IMR-90 (cell line): ENCODE results near the gene EPS15. TPM values are rescaled to one million over a fixed set of nuclear protein-coding genes. Genes with fewer than 3 reads are reported as not detected.

Experiments
- ATAC-seq: fragments of 200-7000 bp; cut with Tn5 transposase; 2 replicates; pipeline ENCODE4 v1.9.1; 2020; ENCODE audit warnings: low read depth, mild to moderate bottlenecking, moderate library complexity
- BruUV-seq: library from RNA; stranded (reverse); fragments of 400-500 nt; replicated peaks from 2 replicates; lab custom pipeline; 2021; lab: Mats Ljungman, UMichigan
- CTCF ChIA-PET: fragments of 300-600 bp; formaldehyde crosslinking; extraction: SDS; loops from one replicate; lab custom pipeline; 2021; ENCODE audit warnings: antibody characterized with exemption; lab: Yijun Ruan, JAX
- POLR2A ChIA-PET: fragments of 300-600 bp; sonication (Branson Sonifier 250); formaldehyde crosslinking; loops from one replicate; lab custom pipeline; 2022; ENCODE audit warnings: antibody characterized with exemption; ENCODE audit not compliant: unreplicated experiment; lab: Charles Lee
- DNase-seq: peaks from one replicate; pipeline ENCODE4 v3.0.0; 2013
- H2AFZ ChIP-seq: replicated peaks from 2 replicates; pipeline ENCODE3; 2013; ENCODE audit warnings: low read length, mild to moderate bottlenecking; ENCODE audit not compliant: poor library complexity
- H2AK5ac ChIP-seq: 2 replicates; pipeline ENCODE4 v1.6.1; 2013; ENCODE audit warnings: low read depth, low read length, inconsistent platforms
- H2AK9ac ChIP-seq: replicated peaks from 2 replicates; pipeline ENCODE3; 2013; ENCODE audit warnings: mild to moderate bottlenecking, low read depth, low read length, moderate library complexity; ENCODE audit not compliant: poor library complexity
- H2BK120ac ChIP-seq: 2 replicates; pipeline ENCODE4 v1.6.1; 2013; ENCODE audit warnings: low read depth, low read length, inconsistent platforms
- H2BK15ac ChIP-seq: 3 replicates; pipeline ENCODE4 v1.6.1; 2013; ENCODE audit warnings: low read depth, low read length, inconsistent platforms
- H2BK20ac ChIP-seq: 2 replicates; pipeline ENCODE4 v1.6.1; 2013; ENCODE audit warnings: low read depth, mild to moderate bottlenecking, inconsistent platforms, low read length, moderate library complexity
- H2BK5ac ChIP-seq: 2 replicates; pipeline ENCODE4 v1.6.1; 2013; ENCODE audit warnings: mild to moderate bottlenecking, low read depth, low read length, inconsistent platforms; ENCODE audit not compliant: poor library complexity, severe bottlenecking
- H3K14ac ChIP-seq: replicated peaks from 2 replicates; pipeline ENCODE4 v1.6.1; 2013; ENCODE audit warnings: low read depth, low read length, inconsistent platforms
- H3K18ac ChIP-seq: 2 replicates; pipeline ENCODE4 v1.6.1; 2013; ENCODE audit warnings: low read depth, low read length, control low read depth
- H3K23ac ChIP-seq: 2 replicates; pipeline ENCODE4 v1.6.1; 2013; ENCODE audit warnings: low read depth, low read length, inconsistent platforms
- H3K27ac ChIP-seq: 2 replicates; pipeline ENCODE4 v1.5.1; 2013; ENCODE audit warnings: mild to moderate bottlenecking, control low read depth, low read length; ENCODE audit not compliant: insufficient read depth
- H3K27me3 ChIP-seq: 2 replicates; pipeline ENCODE4 v1.6.1; 2013; ENCODE audit warnings: low read length; ENCODE audit not compliant: control insufficient read depth, insufficient read depth
- H3K36me3 ChIP-seq: 2 replicates; pipeline ENCODE4 v1.6.1; 2013; ENCODE audit warnings: low read length, mixed read lengths; ENCODE audit not compliant: control insufficient read depth, insufficient read depth
- H3K4ac ChIP-seq: 2 replicates; pipeline ENCODE4 v1.6.1; 2013; ENCODE audit warnings: low read depth, low read length, inconsistent platforms
- H3K4me1 ChIP-seq: 2 replicates; pipeline ENCODE4 v1.6.1; 2013; ENCODE audit warnings: low read length, mixed read lengths; ENCODE audit not compliant: control insufficient read depth, insufficient read depth
- H3K4me2 ChIP-seq: 2 replicates; pipeline ENCODE4 v1.6.1; 2013; ENCODE audit warnings: low read depth, mild to moderate bottlenecking, control low read depth, low read length, moderate library complexity
- H3K4me3 ChIP-seq: 2 replicates; pipeline ENCODE4 v1.5.1; 2013; ENCODE audit warnings: low read depth, mild to moderate bottlenecking, control low read depth, low read length, moderate library complexity; ENCODE audit not compliant: insufficient read depth
- H3K56ac ChIP-seq: 2 replicates; pipeline ENCODE4 v1.6.1; 2013; ENCODE audit warnings: low read length, inconsistent platforms; ENCODE audit not compliant: insufficient read depth; ENCODE audit errors: extremely low read depth
- H3K79me1 ChIP-seq, 2 experiments: 2 replicates each; pipeline ENCODE4 v1.6.1; 2013; ENCODE audit warnings: low read length in 2 of 2, inconsistent platforms in 1 of 2, low read depth in 1 of 2
- H3K9ac ChIP-seq: 2 replicates; pipeline ENCODE4 v1.6.1; 2013; ENCODE audit warnings: low read depth, low read length, control low read depth
- H3K9me1 ChIP-seq: 2 replicates; pipeline ENCODE4 v1.6.1; 2013; ENCODE audit warnings: low read length, inconsistent platforms; ENCODE audit not compliant: insufficient read depth
- H3K9me3 ChIP-seq: 2 replicates; pipeline ENCODE4 v1.6.1; 2013; ENCODE audit warnings: low read length; ENCODE audit not compliant: control insufficient read depth, insufficient read depth
- H4K20me1 ChIP-seq: 2 replicates; pipeline ENCODE4 v1.6.1; 2013; ENCODE audit warnings: low read length, inconsistent platforms; ENCODE audit not compliant: insufficient read depth
- H4K5ac ChIP-seq: 2 replicates; pipeline ENCODE4 v1.6.1; 2013; ENCODE audit warnings: mild to moderate bottlenecking, low read depth, low read length, control low read depth
- H4K8ac ChIP-seq, 2 experiments: 2 replicates each; pipeline ENCODE4 v1.6.1; 2013; ENCODE audit warnings: low read depth in 2 of 2, low read length in 2 of 2, control low read depth in 1 of 2, inconsistent platforms in 1 of 2
- H4K91ac ChIP-seq: 2 replicates; pipeline ENCODE4 v1.6.1; 2013; ENCODE audit warnings: low read depth, low read length, inconsistent platforms; ENCODE audit not compliant: insufficient read depth
- BHLHE40 ChIP-seq: fragments of 150-350 bp; IDR thresholded peaks from 2 replicates; pipeline ENCODE4 v1.6.1; 2016; ENCODE audit warnings: mild to moderate bottlenecking, low read depth, low read length
- CEBPB ChIP-seq: IDR thresholded peaks from 2 replicates; pipeline ENCODE4 v1.6.1; 2012; ENCODE audit warnings: low read depth, low read length, improper control_type of control experiment
- CHD1 ChIP-seq: IDR thresholded peaks from 2 replicates; pipeline ENCODE4 v1.6.1; 2012; ENCODE audit warnings: low read depth, low read length, improper control_type of control experiment
- ELK1 ChIP-seq: fragments of 150-350 bp; IDR thresholded peaks from 2 replicates; pipeline ENCODE4 v1.6.1; 2016; ENCODE audit warnings: low read depth, mild to moderate bottlenecking, low read length, moderate library complexity, borderline replicate concordance
- FOS ChIP-seq: fragments of 150-350 bp; IDR thresholded peaks from 2 replicates; pipeline ENCODE4 v1.6.1; 2016; ENCODE audit warnings: low read depth, low read length
- MAFK ChIP-seq: IDR thresholded peaks from 2 replicates; pipeline ENCODE4 v1.6.1; 2012; ENCODE audit warnings: low read depth, low read length, improper control_type of control experiment
- MAZ ChIP-seq: IDR thresholded peaks from 2 replicates; pipeline ENCODE4 v1.6.1; 2012; ENCODE audit warnings: low read depth, mild to moderate bottlenecking, low read length, improper control_type of control experiment, moderate library complexity, borderline replicate concordance
- MXI1 ChIP-seq: IDR thresholded peaks from 2 replicates; pipeline ENCODE4 v1.6.1; 2012; ENCODE audit warnings: low read depth, mild to moderate bottlenecking, low read length, moderate library complexity, borderline replicate concordance
- NFE2L2 ChIP-seq: fragments of 150-350 bp; IDR thresholded peaks from 2 replicates; pipeline ENCODE4 v1.6.1; 2016; ENCODE audit warnings: low read depth, mild to moderate bottlenecking, low read length
- POLR2A ChIP-seq: IDR thresholded peaks from 2 replicates; pipeline ENCODE4 v1.6.1; 2012; ENCODE audit warnings: mild to moderate bottlenecking, low read depth, low read length
- RCOR1 ChIP-seq: IDR thresholded peaks from 2 replicates; pipeline ENCODE4 v1.6.1; 2012; ENCODE audit warnings: mild to moderate bottlenecking, low read length, improper control_type of control experiment; ENCODE audit not compliant: insufficient replicate concordance
- RFX5 ChIP-seq: IDR thresholded peaks from 2 replicates; pipeline ENCODE4 v1.8.0; 2012; ENCODE audit warnings: low read depth, mild to moderate bottlenecking, low read length, moderate library complexity
- SMC3 ChIP-seq: fragments of 150-350 bp; IDR thresholded peaks from 2 replicates; pipeline ENCODE4 v1.6.1; 2016; ENCODE audit warnings: low read depth, mild to moderate bottlenecking, antibody characterized with exemption, low read length, moderate library complexity
- USF2 ChIP-seq: fragments of 150-350 bp; IDR thresholded peaks from 2 replicates; pipeline ENCODE4 v1.6.1; 2017; ENCODE audit warnings: mild to moderate bottlenecking, antibody characterized with exemption, low read length, low read depth
- WGBS, 2 experiments: methylation state at CpG; one replicate each; pipeline versions ENCODE4 v1.1.5 to v1.1.7; 2013; ENCODE audit warnings: missing lambda C conversion rate in 2 of 2; ENCODE audit not compliant: insufficient read length in 1 of 2; ENCODE audit errors: extremely low coverage in 2 of 2; 5-methylcytosine and 5-hydroxymethylcytosine counted together
- dilution Hi-C: fragments of 300-500 bp; cut with HindIII; formaldehyde crosslinking; loops from one replicate; pipeline ENCODE4 v1.14.3; 2018; ENCODE audit warnings: low sequenced_read_pairs; ENCODE audit not compliant: unreplicated experiment
- in situ Hi-C: fragments of 300-500 bp; cut with MboI; formaldehyde crosslinking; loops from 3 replicates; pipeline ENCODE4 v1.14.3; 2019; ENCODE audit warnings: low sequenced_read_pairs, inconsistent platforms, mixed read lengths
- intact Hi-C: fragments of 100-400 bp; cut with micrococcal nuclease; formaldehyde crosslinking; loops from 2 replicates; pipeline ENCODE4 v1.10.0; 2022
- polyA plus RNA-seq, 3 experiments: library from polyadenylated mRNA; depleted of rRNA; stranded (reverse); fragments of >200 nt; gene quantifications; 2 replicates each; pipeline ENCODE4 v1.2.3, GENCODE V29; 2012; ENCODE audit warnings: low replicate concordance in 1 of 3
- total RNA-seq: library from RNA; depleted of rRNA; stranded (reverse); fragments of >200 nt; gene quantifications from 2 replicates; pipeline ENCODE4 v1.2.3, GENCODE V29; 2012

EPS15 gene
- total and polyA plus RNA-seq, 2 of the 4 experiments (the other 2 are of a cell fraction) = 17.6 to 38.0 TPM

GRCh38 chr1:51325878-51326755 is 192.9 kb downstream of the EPS15 start:
- Histone ChIP-seq H2BK120ac (no peak overlapping the region), H4K91ac (no peak overlapping the region), H3K56ac (no peak overlapping the region), H2AK5ac (no peak overlapping the region), H4K20me1 (no peaks in the 10 kb centered on the region), H3K79me1 (no peaks in the 10 kb centered on the region), H3K9me1 (no peaks in the 10 kb centered on the region), H3K9me3 (no peaks in the 10 kb centered on the region; the same call in 1 of the 2 replicates), H3K4ac (no peak overlapping the region), H2BK15ac (no peak overlapping the region), H3K4me1 (peaks cover 7% of the 10 kb centered on the region), H3K23ac (no peak overlapping the region; the same call in 1 of the 2 replicates), H2BK5ac (no peak overlapping the region), H4K8ac (no peak overlapping the region), H2BK20ac (no peak overlapping the region), H3K9ac (no peak overlapping the region), H4K5ac (no peak overlapping the region), H3K27ac (no peak overlapping the region), H3K14ac (no peak overlapping the region), H3K27me3 (peaks cover 4% of the 10 kb centered on the region; the same call in 1 of the 2 replicates), H3K18ac (no peak overlapping the region), H2AK9ac (no peak overlapping the region), H2AFZ (peak overlapping the region; percentile 15), H3K36me3 (no peaks in the 10 kb centered on the region), H3K4me2 (no peak overlapping the region), H3K4me3 (no peak overlapping the region)
- dilution Hi-C loops = no loop called here
- ChIA-PET CTCF (interaction anchor here (0.6 kb wide), 1 partner anchor 10 kb away, joined by 3 read pairs; no protein-coding TSS in a partner anchor), POLR2A (no interaction called here)
- ATAC-seq = no peak
- 86% methylated on average over 3 of the region's 16 CpGs; no CpG with 5 or more reads in 1 of the 2 experiments for WGBS, 2 experiments
- in situ Hi-C loops = no loop called here
- DNase-seq = no peak
- BruUV-seq = no TSS peak
- intact Hi-C loops = no loop called here
- TF ChIP-seq CHD1 (no peak), MAZ (no peak), MAFK (no peak), POLR2A (no peak), CEBPB (no peak), FOS (no peak), RCOR1 (no peak), USF2 (no peak), MXI1 (no peak), ELK1 (no peak), BHLHE40 (no peak), NFE2L2 (no peak), SMC3 (no peak), RFX5 (no peak)
